ENCODE measurements around the gene BMP6.
"Not testable (repeated sequence)": the region's sequence is repeated elsewhere in the genome, so short reads cannot be mapped to it uniquely, and the experiment has no call there.

Gene BMP6

DNA sequence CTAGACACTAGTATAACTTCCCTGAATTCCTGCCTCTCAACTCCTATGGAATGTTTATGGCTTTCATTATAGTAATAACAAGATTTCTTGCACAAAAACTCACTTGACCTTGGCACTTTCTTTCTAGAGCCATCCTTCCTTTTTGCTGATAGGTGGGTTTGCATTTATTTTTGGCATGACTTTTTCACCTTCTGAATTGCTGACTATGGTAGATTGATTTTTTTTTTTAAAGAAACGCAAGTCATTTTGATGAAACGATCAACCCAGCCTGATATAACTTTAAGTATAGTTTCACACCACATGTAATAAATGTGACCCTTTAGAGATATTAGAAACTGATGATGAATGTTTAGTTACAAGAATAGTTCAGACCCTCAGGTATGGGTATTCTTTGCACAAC is 61.8 kb downstream of the BMP6 start:
- DNase-seq (ENCODE audit: low spot score): no peak

DNA sequence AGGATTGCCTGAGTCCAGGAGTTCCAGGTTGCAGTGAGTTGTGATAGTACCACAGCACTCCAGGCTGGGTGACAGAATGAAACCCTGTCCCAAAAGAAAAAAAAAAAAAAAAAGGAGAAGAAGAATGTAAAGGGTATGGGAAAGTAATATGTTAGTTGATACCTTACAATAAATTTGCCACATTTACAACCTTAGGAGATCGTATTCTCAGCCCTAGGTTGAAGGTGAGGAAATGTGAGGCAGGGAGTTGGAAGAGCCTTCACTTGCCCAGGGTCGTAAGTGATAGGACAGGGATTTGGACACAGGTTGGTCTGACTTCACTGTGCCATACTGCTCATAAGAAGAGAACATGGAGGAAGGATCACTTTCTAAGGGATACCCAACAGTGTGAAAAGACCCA is 68.6 kb downstream of the BMP6 start:
- DNase-seq (ENCODE audit: low spot score): no peak

DNA sequence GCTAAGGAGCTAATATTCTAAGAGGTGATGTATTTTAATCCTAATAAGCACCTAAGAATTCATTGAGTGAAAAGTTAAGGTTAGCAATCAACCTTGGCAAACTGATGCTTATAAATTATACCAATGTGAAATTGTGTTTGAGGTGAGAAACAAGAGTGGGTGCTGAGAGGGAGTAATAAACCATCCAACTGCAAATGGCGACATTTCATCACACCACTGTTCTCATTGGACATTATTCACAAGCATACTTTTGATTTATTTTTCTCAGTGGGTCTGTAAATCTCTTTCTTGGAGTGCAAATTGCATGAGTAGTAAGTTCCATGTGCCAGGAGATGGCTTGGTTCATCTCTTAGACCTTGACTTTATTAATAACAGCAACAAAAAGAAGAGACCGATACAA is 71.5 kb downstream of the BMP6 start:
- DNase-seq (ENCODE audit: low spot score): no peak

DNA sequence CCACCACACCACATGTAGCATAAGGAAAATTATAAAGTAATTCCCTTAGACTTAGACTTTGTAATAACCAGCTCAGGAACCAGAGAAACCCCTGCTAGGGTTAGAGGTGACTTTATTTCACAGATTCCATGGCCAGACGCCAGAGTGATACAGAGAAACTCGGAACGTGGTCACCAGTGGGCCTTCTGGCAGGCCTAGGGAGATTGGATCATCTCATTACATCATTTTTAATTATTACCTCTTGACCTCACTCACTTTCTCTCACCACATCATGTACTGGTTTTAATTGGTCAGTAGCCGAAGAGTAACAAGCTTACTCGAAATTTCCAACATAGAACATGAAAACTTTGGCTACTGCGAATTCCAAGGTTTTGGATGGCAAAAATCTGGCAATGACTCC is 72.9 kb downstream of the BMP6 start:
- no peak for DNase-seq (ENCODE audit: low spot score)

DNA sequence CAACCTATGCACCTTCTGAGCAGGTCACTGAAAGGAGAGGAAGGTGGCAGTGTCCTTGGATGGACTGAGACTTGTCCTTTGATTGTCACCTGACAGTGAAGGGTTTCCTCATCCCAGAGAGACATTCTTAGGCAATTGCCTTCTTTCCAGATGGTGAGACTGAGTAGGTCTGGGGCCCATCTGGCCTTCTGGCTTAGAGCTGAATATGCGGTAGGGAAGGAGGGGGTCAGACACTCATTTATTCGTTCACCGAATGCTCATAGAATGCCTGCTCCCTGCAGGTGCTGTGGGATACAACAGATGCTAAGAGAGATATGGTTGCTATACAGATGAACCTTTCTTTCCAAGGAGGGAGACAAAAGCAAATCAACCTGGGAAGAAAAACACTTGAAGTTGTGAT is 76.8 kb downstream of the BMP6 start:
- DNase-seq (ENCODE audit: low spot score): no peak

DNA sequence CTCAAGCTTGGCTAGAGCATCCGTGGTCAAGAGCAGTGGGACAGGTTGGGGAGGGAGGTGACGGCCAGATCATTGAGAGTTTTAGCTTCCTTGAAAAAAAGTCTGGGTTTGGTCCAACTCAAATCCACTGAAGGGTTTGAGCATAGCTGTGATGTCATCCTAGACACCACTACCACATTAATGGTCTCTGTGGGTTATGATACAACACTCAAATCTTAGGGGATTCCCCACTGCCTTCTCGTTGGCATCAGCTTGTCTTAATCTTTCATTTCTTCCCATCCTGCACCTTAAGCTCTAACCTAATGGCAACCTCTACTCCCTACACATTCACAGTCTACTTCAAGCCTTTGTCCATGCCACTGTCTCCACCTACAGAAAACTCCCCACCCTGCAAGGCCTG is 77.3 kb downstream of the BMP6 start:
- no peak for DNase-seq (ENCODE audit: low spot score)

DNA sequence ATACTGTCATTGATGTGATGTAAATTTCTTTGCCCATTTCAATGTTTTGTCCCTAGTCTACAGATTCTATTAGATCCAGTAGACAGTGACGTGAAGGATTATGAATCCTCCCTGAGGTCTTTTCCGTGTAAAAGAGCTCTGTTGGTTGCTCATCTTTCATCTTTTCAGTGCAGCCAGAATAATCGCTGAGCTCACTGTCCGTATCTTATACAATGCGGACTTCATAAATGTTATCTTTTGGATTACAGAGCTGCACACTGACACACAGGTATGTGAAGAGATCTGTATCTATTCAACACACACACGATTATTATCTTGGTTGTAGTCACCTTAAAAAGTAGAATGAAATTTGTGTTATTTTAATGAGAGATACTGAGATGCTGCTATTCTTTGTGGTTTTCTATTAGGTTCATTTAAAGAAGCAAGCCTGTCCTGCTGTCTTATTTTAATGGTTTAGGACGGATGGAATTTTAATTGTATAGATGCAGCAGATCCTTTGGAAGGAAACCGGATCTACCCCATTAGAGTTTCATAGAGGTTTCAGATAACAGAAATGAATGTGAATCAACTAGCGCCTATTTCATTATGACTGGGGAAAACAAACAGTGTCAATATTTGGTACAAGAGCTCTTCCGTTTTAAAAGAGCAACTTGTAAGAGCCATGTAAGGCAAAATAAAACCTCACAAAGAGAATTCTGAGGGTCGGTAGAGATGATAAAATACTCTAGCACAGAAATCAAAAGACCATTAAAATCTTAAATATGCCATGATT is 79.4 kb downstream of the BMP6 start:
- no peak for DNase-seq (ENCODE audit: low spot score)

DNA sequence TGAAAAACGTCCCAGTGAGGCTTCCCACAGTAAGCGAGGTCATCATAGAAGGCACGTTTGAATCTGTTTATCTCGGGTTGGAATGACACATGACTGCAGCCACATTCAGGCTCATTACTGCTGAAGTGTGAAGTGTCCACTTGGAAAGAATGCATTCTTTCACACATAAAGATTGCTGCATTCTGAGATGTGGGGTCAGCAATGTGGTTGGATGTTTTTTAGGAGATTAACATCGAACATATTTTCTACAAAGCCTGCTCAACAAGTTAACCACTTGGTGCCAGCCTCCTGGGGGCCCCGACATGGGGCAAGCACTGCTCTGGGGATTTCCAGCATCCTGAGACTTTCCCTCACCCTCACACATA is 79.9 kb downstream of the BMP6 start:
- DNase-seq (ENCODE audit: low spot score): no peak

DNA sequence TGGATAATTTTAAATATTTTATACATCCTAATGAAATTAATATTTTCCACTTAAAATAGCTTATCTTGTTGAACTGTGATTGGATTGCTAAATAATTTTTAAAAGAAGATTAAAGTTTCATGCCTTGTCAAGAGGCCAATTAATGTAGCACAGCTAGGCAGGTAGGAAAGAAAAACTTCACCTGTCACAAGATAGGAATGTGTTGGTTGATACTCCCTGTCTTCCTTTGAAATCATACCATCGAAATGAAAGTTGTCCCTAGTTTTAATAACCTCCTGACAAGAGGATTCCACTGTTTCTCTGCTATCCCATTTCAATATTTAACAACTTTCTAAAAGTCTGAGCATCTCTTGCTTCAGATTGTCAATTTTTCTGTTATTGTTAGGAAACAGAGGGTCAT is 80.8 kb downstream of the BMP6 start:
- no peak for DNase-seq (ENCODE audit: low spot score)

DNA sequence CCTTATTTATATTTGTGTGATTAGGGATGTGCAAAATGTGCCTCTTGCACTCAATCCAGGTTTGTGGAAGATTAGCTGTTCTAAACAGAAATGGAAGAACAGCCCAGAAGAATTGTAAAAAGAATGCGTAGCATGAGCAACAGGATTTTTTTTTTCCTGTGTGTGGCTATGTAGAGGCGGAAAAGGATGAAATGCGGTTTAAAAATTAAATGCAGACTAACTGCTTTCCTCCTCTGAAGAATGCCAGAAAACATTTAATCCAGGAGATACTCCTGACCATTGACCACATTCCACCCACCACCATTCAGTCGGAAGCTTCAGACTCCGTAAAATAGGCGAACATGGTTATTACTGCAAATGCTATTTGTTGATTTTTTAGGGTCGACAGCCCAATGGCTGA is 83.4 kb downstream of the BMP6 start:
- no peak for DNase-seq (ENCODE audit: low spot score)

DNA sequence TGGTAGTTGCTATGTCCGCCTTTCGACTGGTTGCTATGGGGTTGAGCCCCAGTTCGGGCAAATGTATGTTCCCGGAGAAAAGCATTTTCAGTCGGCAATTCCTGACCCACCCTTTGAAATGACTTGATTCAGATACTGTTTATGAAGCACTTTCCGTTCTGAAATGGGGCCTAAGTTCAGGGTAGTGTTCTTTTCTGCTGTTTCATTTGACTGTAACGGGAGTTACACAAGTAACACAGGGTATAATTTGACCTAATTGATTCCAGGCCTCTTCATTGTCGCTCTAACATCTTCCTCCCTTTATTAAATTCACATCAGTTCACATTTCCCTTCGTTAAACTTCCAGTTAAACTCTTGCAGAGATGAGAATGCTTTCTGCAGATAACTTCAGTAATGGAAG is 85.5 kb downstream of the BMP6 start:
- DNase-seq (ENCODE audit: low spot score): no peak

DNA sequence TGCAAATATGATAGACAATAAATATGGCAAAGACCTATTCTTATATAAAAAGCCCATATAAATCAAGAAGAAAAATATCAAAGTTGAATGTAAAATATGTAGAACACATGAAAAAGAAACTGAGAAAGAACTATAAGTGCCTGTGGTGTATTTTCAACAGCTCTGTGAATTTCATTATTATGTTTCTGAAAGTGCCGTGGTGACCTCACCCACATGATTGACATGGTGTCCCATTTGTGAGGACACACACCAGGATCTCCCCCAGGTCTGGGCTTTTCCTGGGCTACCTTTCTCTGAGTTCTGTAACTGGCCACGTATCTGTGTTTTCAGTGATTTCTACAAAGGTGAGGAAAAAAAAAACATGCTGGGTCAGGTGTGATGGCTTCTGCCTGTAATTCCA is 86.7 kb downstream of the BMP6 start:
- no peak for DNase-seq (ENCODE audit: low spot score)

DNA sequence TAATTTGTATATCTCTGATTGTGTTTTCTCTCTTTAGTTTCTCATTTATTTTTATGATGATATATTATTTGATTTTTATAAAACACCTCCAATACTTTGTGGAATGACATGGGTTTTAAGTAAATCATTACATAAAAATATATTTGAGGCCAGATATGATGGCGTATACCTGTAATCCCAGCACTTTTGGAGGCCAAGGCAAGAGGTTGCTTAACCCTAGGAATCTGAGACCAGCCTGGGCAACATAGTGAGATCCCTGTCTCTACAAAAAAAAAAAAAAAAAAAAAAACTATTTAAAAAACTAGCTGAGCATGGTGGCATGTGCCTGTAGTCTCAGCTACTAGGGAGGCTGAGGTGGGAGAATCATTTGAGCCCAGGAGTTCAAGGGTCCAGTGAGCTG is 87.3 kb downstream of the BMP6 start:
- DNase-seq (ENCODE audit: low spot score): no peak

DNA sequence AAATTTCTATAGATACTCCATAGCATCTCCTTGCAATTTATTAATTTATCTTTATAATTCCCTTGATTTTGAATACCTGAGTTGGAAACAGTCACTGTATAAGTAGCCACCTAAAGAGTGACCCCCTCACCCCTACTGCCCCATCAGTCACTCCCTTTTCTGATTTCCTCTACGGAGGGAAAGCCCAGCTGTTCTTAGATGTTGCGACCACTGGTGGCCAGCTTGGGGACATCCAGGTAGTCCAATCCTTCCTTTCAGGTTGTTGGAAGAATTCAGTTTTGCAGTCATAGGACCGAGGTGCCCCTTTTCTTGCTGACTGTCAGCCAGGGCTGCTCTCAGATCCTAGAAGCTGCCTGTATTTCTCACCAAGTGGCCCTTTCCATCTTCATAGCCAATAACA is 87.8 kb downstream of the BMP6 start:
- DNase-seq (ENCODE audit: low spot score): no peak

DNA sequence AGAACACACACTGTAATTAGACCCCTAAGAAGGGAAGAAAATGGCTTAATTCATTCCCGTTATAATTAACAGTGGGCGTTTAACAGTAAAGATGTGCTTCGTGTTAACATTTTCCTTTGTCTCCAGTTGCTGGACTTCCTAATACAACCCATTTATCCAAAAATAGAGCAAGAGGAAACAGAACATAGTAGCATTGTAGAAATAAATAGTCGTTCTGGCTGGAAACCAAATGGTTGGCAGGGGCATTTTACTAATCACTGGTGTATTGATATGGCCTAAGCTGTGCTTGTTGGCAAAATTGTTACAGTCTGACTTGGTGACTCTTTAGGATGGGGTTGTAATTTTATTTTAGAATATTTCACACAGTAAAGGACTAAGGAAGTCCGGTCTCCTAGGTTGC is 89.8 kb downstream of the BMP6 start:
- DNase-seq (ENCODE audit: low spot score): no peak

DNA sequence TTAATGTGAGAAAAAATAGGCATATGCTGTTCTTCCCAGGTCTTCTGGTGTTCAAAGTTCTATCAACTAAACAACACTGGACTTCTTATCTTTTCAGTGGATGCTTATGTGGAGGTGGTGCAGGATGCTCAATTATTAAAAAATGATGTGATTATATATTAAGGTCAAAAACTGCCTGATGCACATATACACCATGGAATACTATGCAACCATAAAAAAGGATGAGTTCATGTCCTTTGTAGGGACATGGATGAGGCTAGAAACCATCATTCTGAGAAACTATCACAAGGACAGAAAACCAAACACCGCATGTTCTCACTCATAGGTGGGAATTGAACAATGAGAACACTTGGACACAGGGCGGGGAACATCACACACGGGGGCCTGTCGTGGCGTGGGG is 91.3 kb downstream of the BMP6 start:
- not testable (repeated sequence) for DNase-seq (ENCODE audit: low spot score)

DNA sequence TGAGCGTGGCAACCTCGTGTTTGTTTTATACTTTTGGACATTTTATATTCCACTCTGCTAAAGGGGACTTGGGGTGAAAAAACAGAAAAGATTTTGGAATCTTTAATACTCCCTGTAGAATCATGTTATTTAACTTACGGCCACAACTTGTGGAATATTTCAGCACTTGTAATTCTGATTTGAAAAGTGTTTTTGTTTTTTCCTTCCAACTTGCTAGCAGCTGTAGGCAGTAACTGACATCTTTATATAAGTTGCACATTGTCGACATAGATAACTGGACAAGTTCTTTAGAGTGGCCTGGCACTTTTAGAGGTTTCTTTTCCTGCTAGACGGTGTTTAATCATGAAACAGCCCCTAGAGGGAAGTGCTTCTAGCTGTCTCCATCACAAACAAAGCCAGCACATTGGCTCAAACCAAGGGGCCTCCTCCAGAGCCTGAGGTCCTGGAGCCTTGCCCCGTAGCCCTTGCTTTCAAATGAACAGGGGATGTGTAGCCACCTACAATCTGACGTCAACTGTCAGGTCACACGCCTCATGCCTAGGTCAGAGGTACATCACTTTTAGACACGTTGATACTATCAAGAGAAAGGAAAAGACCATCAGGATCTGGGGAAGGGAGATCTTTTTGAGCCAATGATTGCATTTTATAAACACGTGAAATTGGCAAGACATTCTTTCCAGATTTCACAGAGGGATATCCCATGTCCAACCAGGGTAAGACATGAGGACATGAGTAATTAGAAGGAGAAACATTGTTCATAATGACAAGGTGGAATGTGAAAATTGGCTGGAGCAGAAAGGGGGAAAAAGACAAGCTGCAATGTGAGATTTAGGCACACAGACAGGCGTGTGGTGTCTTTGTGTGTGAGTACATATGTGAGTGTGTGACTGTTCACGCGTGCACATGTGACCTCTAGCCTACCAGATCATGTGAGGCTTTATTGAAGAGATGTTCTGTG is 92.6 kb downstream of the BMP6 start:
- no peak for DNase-seq (ENCODE audit: low spot score)

DNA sequence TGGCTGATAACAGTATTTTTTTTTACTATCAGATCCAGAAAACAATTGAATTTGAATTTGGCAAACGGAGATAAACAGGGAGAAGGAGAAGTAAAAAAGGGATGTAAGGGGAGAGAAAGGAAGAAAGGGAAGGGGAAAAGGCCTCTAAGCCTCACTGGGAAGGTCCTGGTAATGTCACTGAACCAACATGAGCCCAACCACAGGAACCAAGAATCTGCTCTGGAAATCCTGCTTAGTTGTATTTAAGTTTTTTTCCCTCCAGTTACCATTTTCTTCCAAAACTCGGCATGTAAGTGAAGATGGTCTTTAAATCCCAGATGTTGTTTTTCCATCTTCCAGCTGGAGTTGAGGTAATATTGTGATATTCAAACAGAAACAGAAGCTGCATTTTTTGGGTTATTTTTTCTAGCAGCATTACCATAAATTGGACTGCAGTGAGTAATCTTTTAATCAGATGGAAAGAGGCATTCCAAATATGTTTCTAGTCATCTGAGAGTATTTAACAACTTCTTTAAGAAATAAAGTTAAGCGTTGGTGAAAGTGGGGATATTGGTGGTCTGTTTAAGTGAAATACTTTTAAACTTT is 93.6 kb downstream of the BMP6 start:
- no peak for DNase-seq (ENCODE audit: low spot score)

DNA sequence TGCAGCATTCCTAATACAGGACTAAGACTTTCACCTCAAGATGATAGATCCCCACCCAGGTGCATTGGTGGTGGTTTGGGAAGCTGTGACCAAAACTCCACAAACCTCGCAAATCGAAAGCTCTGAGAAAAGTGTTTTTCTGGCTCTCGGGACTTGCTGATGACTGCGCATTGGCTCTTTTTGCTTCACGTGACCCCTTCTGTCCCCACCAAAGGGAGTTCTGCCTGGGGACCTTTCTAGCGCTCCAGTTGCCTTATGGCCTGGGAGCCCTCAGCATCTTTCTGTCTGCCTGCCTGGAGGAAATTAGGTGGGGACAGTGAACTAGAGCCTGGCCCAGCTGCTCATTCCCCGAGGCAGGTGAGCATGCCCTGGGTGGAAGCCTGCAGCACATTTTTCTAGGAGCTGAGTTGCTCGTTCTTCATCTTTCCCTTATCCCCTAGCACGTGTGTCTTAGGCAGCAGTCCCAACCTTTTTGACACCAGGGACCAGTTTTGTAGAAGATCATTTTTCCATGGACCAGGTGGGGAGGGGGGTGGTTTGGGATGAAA is 94.5 kb downstream of the BMP6 start:
- DNase-seq (ENCODE audit: low spot score): no peak

DNA sequence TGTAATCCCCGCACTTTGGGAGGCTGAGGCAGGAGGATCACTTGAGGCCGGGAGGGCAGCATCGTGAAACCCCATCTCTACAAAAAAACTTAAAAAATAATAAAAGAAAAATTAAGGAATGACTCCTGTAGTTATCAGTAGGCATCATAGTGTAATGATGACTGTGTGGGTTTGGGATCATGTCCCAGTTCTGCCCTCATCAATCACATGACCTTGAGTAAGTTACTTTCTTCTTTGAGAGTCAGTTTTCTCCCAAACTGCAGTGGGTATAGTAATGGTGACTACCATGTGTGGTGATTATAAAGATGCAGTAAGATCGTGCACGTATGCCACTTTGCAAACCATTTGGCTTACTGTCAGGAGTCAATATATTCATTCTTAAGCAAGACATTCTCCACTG is 95.5 kb downstream of the BMP6 start:
- no peak for DNase-seq (ENCODE audit: low spot score)

DNA sequence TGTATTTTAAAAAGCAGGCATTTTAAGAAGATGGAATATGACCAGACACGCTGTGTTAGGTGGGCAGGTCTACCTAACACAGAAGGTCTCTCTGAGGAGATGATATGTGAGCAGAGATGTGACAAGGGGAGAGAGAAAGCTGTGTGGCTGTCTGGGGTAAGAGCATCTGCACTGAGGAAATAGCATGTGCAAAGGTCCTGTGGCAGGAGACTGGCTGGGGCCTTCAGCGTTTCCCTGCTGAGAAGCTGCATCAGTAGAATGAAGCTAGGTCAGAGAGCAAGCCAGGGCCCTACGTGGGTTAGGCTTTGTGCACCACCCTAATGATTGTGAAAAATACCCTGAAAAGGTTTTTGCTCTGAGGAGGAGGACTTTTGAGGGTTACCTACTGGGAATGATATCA is 97.7 kb downstream of the BMP6 start:
- DNase-seq (ENCODE audit: low spot score): no peak

DNA sequence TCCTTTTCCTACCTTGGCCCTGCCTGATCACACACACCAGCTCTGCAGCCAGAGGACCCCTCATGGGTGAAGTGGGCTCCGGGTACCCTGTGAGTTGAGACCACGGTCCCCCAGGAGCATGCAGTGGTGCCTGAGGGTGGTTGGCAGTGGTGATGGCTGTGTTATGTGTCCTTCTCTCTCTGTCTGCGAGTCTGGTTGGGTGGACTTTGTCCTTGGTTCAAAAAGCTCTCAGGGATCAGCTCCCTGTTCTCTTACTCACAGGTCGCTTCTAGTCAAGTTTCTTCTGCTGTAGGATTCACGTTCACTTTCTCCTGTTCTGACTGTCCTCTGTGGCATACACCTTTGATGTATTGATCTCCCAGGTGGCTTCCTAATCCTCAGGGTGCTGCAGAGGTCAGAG is 100.1 kb downstream of the BMP6 start:
- no peak for DNase-seq (ENCODE audit: low spot score)

DNA sequence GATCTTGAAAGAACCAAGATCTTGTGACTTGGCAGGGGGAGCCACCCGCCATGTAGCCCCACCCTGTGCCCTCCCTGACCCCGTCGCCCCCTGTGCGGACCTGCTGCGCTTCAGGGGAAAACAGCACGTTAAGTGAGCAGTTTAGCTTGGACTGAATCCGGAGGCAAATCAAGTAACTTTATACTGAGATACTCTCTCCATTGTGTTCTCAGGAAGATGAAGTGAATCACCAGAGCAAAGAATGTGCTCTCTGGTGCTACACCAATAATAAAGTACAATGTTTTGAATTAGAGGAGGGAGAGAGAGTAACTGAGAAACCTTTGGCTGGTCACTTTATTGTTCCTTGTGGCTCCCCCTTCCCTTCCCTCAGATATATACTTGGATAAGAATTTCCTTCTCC is 101.2 kb downstream of the BMP6 start:
- DNase-seq (ENCODE audit: low spot score): no peak
